Progenitor cell of endocrine pancreas (in vitro differentiated cells): ENCODE results near the gene JCAD. TPM values are rescaled to one million over a fixed set of nuclear protein-coding genes. Genes with fewer than 3 reads are reported as not detected.
A peak's percentile ranks its signal among the peaks of the same experiment; 100 is the strongest.

Source experiments
- DNase-seq: peaks from one replicate; pipeline ENCODE4 v3.0.0; 2021; ENCODE audit warnings: low spot score; ENCODE audit not compliant: unreplicated experiment
- H3K27ac Mint-ChIP-seq: 2 replicates; pipeline ENCODE4 v1.8.0; 2021; ENCODE audit warnings: mild to moderate bottlenecking, moderate library complexity, mixed read lengths
- H3K27me3 Mint-ChIP-seq: 2 replicates; pipeline ENCODE4 v1.8.0; 2021; ENCODE audit warnings: mixed read lengths
- H3K36me3 Mint-ChIP-seq: 2 replicates; pipeline ENCODE4 v1.8.0; 2022; ENCODE audit warnings: mixed read lengths; ENCODE audit not compliant: insufficient read depth
- H3K4me1 Mint-ChIP-seq: 2 replicates; pipeline ENCODE4 v1.8.0; 2021; ENCODE audit warnings: low read depth, mixed read lengths
- H3K4me3 Mint-ChIP-seq: 2 replicates; pipeline ENCODE4 v1.8.0; 2021; ENCODE audit warnings: low read depth, mild to moderate bottlenecking, moderate library complexity, mixed read lengths
- H3K9me3 Mint-ChIP-seq: 2 replicates; pipeline ENCODE4 v1.8.0; 2021; ENCODE audit warnings: low read depth, mixed read lengths
- total RNA-seq: library from RNA; stranded (reverse); gene quantifications from 2 replicates; pipeline ENCODE4 v1.2.1, GENCODE V29; 2021
- TF ChIP-seq, protein P1 (sequence below): fragments of 200-600 bp; sonication (generic); IDR thresholded peaks from one replicate; pipeline ENCODE4 v1.5.0; 2021; ENCODE audit warnings: antibody characterized with exemption, mild to moderate bottlenecking; ENCODE audit not compliant: unreplicated experiment

Gene JCAD
- total RNA-seq, 1 donor from 2014 or later, result 13.4 TPM

DNA sequence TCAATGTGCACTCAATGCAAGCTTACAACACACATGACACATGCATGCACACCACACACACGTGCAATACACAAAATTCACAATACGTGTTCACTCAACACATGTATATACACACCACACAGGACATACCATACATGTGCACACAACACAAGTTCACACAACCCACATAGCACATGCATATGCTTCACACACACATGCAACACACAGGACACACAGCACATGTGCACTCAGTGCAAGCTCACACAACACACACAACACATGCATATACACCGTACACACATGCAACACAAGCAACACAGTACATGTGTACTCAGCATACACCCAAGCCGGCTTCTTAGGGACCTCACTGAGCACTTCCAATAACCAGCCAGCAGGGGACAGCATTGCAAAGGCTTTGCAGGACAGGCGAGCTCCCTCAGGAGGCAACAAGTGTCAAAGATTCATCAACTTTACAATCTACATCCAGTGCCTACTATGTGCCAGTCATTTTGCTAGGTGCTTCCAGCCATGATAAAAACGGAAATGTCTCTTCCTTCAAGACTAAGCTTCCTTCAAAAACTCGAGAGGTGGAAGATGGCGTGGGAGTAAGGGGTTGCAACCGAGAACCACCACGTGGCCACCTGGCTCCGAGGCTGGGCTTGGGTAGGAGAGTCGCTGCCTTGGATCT lies 61.1 kb downstream of the JCAD start:
- H3K4me1 Mint-ChIP-seq, result peaks cover 21% of the 10 kb centered on the region
- peaks cover 13% of the 10 kb centered on the region for H3K27me3 Mint-ChIP-seq
- no peaks in the 10 kb centered on the region for H3K36me3 Mint-ChIP-seq
- peak; percentile 58 for DNase-seq
- H3K9me3 Mint-ChIP-seq, result no peaks in the 10 kb centered on the region
- no peak overlapping the region for H3K27ac Mint-ChIP-seq
- H3K4me3 Mint-ChIP-seq, result no peak overlapping the region
- TF ChIP-seq, protein P1, sequence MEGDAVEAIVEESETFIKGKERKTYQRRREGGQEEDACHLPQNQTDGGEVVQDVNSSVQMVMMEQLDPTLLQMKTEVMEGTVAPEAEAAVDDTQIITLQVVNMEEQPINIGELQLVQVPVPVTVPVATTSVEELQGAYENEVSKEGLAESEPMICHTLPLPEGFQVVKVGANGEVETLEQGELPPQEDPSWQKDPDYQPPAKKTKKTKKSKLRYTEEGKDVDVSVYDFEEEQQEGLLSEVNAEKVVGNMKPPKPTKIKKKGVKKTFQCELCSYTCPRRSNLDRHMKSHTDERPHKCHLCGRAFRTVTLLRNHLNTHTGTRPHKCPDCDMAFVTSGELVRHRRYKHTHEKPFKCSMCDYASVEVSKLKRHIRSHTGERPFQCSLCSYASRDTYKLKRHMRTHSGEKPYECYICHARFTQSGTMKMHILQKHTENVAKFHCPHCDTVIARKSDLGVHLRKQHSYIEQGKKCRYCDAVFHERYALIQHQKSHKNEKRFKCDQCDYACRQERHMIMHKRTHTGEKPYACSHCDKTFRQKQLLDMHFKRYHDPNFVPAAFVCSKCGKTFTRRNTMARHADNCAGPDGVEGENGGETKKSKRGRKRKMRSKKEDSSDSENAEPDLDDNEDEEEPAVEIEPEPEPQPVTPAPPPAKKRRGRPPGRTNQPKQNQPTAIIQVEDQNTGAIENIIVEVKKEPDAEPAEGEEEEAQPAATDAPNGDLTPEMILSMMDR, result peak; percentile 95

DNA sequence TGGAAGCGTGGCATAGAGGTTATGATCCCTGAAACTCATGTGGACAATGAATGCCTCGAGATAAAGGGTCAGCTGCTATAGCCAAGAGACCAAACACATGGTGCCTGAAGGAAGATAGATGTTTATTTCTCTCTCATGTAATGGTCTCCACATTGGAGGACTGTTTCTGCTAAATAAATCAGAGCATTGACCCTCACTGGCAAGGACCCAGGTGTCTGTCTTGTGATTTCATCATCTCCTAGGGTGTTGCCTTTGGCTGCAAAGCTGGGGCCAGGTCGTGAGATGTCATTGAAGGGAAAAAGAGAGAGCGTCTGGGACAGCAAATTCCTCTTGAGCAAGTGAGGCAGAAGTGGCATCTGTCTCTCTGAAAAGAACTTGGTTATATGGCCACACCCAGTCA lies 64.6 kb downstream of the JCAD start:
- DNase-seq, result no peak
- H3K27me3 Mint-ChIP-seq, result peaks cover 14% of the 10 kb centered on the region
- H3K9me3 Mint-ChIP-seq, result peaks cover 3% of the 10 kb centered on the region
- no peaks in the 10 kb centered on the region for H3K36me3 Mint-ChIP-seq
- H3K4me3 Mint-ChIP-seq, result no peak overlapping the region
- H3K4me1 Mint-ChIP-seq, result peaks cover 8% of the 10 kb centered on the region
- H3K27ac Mint-ChIP-seq, result no peak overlapping the region
- TF ChIP-seq, protein P1, result no peak

GRCh38 chr10:29993319-29993915 lies 66.0 kb downstream of the JCAD start:
- H3K27ac Mint-ChIP-seq, result peak overlapping the region; percentile 74
- H3K27me3 Mint-ChIP-seq, result peaks cover 13% of the 10 kb centered on the region
- TF ChIP-seq, protein P1, result no peak
- H3K4me3 Mint-ChIP-seq, result no peak overlapping the region
- peaks cover 8% of the 10 kb centered on the region for H3K4me1 Mint-ChIP-seq
- DNase-seq, result no peak
- no peaks in the 10 kb centered on the region for H3K36me3 Mint-ChIP-seq
- H3K9me3 Mint-ChIP-seq, result peaks cover 3% of the 10 kb centered on the region

- no peak for DNase-seq
- Mint-ChIP-seq H3K36me3 (no peaks in the 10 kb centered on the region), H3K4me1 (peaks cover 8% of the 10 kb centered on the region), H3K27ac (no peak overlapping the region), H3K9me3 (peaks cover 3% of the 10 kb centered on the region), H3K4me3 (no peak overlapping the region), H3K27me3 (peaks cover 8% of the 10 kb centered on the region)
- TF ChIP-seq, protein P1, result no peak
Observed at GRCh38 chr10:29992914-29993313, 66.5 kb downstream of the JCAD start.

- peaks cover 7% of the 10 kb centered on the region for H3K27me3 Mint-ChIP-seq
- DNase-seq, result no peak
- no peaks in the 10 kb centered on the region for H3K36me3 Mint-ChIP-seq
- peaks cover 8% of the 10 kb centered on the region for H3K4me1 Mint-ChIP-seq
- TF ChIP-seq, protein P1, result no peak
- no peak overlapping the region for H3K4me3 Mint-ChIP-seq
- H3K9me3 Mint-ChIP-seq, result peaks cover 3% of the 10 kb centered on the region
- no peak overlapping the region for H3K27ac Mint-ChIP-seq
Observed at GRCh38 chr10:29991382-29991781, 68.0 kb downstream of the JCAD start.
